NB4 (cell line): ENCODE results near the gene GPR137C.

Experiments used
- DNase-seq: peaks from one replicate; pipeline ENCODE4 v3.0.0; 2010; ENCODE audit warnings: low read depth
- H3K4me3 ChIP-seq: one replicate; pipeline ENCODE4 v1.5.1; 2011; ENCODE audit warnings: mild to moderate bottlenecking, low read depth, low read length, moderate library complexity
- MYC ChIP-seq: IDR thresholded peaks from 2 replicates; pipeline ENCODE4 v1.6.1; 2011; ENCODE audit warnings: low read depth, low read length
- POLR2A ChIP-seq: IDR thresholded peaks from 2 replicates; pipeline ENCODE4 v1.6.1; 2011; ENCODE audit warnings: mild to moderate bottlenecking; ENCODE audit not compliant: insufficient read length; ENCODE audit errors: extremely low read depth
- TF ChIP-seq, protein P1 (sequence below): IDR thresholded peaks from one replicate; pipeline ENCODE4 v1.5.1; 2012; ENCODE audit warnings: low read depth, low read length
- TF ChIP-seq, protein P2 (sequence below): IDR thresholded peaks from 2 replicates; pipeline ENCODE4 v1.6.1; 2011; ENCODE audit warnings: low read depth, low read length

GPR137C gene

DNA sequence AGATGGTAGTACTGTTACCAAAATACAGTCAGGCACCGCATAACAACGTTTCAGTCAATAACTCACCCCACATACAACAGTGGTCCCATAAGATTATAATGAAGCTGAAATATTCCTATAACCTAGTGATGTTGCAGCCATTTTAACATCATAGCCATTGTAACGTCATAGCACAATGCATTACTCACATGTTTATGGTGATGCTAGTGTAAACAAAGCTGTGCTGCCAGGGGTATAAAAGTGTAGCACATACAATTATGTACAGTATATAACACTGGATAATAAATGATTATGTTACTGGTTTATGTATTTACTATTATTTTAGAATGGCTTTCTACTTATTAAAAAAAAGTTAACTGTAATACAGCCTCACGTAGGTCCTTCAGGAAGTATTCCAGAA lies 37.0 kb downstream of the GPR137C start:
- no peak for DNase-seq
- TF ChIP-seq, protein P1, sequence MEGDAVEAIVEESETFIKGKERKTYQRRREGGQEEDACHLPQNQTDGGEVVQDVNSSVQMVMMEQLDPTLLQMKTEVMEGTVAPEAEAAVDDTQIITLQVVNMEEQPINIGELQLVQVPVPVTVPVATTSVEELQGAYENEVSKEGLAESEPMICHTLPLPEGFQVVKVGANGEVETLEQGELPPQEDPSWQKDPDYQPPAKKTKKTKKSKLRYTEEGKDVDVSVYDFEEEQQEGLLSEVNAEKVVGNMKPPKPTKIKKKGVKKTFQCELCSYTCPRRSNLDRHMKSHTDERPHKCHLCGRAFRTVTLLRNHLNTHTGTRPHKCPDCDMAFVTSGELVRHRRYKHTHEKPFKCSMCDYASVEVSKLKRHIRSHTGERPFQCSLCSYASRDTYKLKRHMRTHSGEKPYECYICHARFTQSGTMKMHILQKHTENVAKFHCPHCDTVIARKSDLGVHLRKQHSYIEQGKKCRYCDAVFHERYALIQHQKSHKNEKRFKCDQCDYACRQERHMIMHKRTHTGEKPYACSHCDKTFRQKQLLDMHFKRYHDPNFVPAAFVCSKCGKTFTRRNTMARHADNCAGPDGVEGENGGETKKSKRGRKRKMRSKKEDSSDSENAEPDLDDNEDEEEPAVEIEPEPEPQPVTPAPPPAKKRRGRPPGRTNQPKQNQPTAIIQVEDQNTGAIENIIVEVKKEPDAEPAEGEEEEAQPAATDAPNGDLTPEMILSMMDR = no peak
- no peak for TF ChIP-seq MYC
- TF ChIP-seq, protein P2, sequence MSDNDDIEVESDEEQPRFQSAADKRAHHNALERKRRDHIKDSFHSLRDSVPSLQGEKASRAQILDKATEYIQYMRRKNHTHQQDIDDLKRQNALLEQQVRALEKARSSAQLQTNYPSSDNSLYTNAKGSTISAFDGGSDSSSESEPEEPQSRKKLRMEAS = no peak
- TF ChIP-seq POLR2A = no peak
- no peak overlapping the region for H3K4me3 ChIP-seq

DNA sequence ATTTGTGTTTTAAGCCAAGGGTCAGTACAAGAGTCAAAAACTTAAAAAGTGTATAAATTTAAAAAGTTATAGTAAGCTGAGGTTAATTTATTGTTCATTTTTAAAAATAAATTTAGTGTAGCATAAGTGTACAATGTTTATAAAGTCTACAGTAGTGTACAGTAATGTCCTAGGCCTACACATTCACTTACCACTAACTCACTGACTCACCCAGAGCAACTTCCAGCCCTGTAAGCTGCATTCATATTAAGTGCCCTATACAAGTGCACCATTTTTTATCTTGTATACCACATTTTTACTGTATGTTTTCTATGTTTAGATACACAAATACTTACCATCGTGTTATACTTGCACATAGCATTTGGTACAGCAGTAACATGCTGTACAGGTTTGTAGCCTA lies 37.7 kb downstream of the GPR137C start:
- no peak for DNase-seq
- TF ChIP-seq, protein P1 = no peak
- TF ChIP-seq POLR2A (no peak), MYC (no peak)
- TF ChIP-seq, protein P2 = no peak
- no peak overlapping the region for H3K4me3 ChIP-seq

DNA sequence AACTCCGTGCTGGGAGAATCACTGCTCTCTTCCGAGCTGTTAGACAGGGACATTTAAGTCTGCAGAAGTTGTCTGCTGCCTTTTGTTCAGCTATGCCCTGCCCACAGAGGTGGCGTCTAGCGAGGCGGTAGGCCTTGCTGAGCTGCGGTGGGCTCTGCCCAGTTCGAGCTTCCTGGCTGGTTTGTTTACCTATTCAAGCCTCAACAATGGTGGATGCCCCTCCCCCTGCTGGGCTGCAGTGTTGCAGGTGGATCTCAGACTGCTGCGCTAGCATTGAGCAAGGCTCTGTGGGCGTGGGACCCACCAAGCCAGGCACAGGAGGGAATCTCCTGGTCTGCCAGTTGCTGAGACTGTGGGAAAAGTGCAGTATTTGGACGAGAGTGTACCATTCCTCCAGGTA lies 43.7 kb downstream of the GPR137C start:
- H3K4me3 ChIP-seq = no peak overlapping the region
- TF ChIP-seq, protein P1 = no peak
- TF ChIP-seq POLR2A (no peak), MYC (no peak)
- TF ChIP-seq, protein P2 = no peak
- DNase-seq = no peak

DNA sequence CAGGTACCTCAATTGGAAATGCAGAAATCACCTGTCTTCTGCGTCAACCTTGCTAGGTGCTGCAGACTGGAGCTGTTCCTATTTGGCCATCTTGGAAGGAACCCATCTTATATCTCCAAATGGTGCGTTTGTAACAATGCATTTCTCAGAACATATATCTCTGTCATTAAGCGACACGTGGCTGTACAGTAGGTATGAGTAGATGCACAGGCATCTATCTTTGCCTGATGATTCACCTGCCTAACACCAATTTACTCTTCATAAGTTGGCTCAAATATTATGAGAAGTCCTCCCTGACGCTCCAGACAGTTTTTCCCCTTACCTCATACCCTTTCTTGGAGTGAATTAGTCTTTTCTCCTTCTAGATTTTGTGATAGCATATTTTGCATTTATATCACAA lies 44.2 kb downstream of the GPR137C start:
- DNase-seq = no peak
- no peak overlapping the region for H3K4me3 ChIP-seq
- TF ChIP-seq MYC = no peak
- TF ChIP-seq, protein P2 = no peak
- TF ChIP-seq, protein P1 = no peak

DNA sequence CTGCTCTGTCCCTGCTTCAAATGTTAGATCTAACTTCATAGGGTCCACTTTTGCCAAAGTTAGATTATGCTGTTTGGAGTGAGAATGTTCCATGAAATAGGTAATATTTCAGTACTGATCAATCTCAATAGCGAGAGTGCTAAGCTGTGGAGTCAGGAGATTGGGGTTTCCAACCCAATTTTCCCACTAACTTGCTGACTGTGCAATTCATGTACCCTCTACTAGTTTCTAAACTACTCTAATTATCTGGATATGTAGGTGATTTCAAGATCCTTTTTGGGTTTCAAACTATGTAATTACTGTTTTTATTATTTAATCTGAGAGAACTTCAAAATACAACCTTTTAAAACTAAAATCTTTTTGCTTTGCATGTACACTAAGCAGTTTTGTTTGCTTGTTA lies 45.9 kb downstream of the GPR137C start:
- TF ChIP-seq, protein P2 = no peak
- TF ChIP-seq POLR2A (no peak), MYC (no peak)
- TF ChIP-seq, protein P1 = no peak
- no peak for DNase-seq
- H3K4me3 ChIP-seq = no peak overlapping the region

DNA sequence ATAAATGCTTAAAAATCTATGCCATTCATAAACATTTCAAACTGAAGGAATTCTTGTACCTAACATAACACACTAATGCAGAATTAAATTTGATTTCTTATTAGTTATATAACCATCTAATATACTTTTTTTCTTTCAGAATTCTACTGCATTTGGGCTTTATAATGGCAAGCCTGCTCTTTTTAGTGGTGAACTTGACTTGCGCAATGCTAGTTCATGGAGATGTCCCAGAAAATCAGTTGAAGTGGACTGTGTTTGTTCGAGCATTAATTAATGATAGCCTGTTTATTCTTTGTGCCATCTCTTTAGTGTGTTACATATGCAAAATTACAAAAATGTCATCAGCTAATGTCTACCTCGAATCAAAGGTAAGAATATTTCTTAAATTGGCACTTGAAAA lies 47.3 kb downstream of the GPR137C start:
- no peak for TF ChIP-seq MYC
- TF ChIP-seq, protein P1 = no peak
- TF ChIP-seq, protein P2 = no peak
- no peak for TF ChIP-seq POLR2A

More for the DNA sequence above, 47.3 kb downstream of the GPR137C start:
- DNase-seq = no peak
- no peak overlapping the region for H3K4me3 ChIP-seq
